Gastrocnemius medialis (tissue), 4 donors: ENCODE data around the gene CHST11.

ENCODE experiments used
- CTCF ChIP-seq, 5 experiments: fragments of 450-650 bp in 3 of 5; fragments of 200-600 bp in 2 of 5; sonication (generic) in 2 of 5; IDR thresholded peaks in 4 of 5; conservative IDR thresholded peaks in 1 of 5; 1 replicate in 4 of 5; 2 replicates in 1 of 5; pipeline ENCODE4 v1.5.1; 2016 to 2019; ENCODE audit warnings: antibody characterized with exemption in 5 of 5, mild to moderate bottlenecking in 3 of 5, moderate library complexity in 3 of 5
- POLR2A ChIP-seq, 2 donors: fragments of 450-650 bp; IDR thresholded peaks; one replicate each; pipeline ENCODE4 v1.6.1; 2017; ENCODE audit warnings: antibody characterized with exemption in 2 of 2, mild to moderate bottlenecking in 2 of 2, moderate library complexity in 2 of 2

GRCh38 chr12:104687823-104688573 lies 231.2 kb downstream of the CHST11 start:
- TF ChIP-seq CTCF (IDR thresholded peaks at IDR 0.05 in 4 of 5, conservative IDR thresholded peaks at IDR 0.05 in 1 of 5) (no peak), POLR2A (IDR thresholded peaks at IDR 0.05) (no peak)
